Stomach (tissue), 4 donors: ENCODE data around the gene POLG2.

Experiments
- CTCF ChIP-seq, 7 experiments: fragments of 450-650 bp in 4 of 7; fragments of 200-600 bp in 3 of 7; sonication (generic) in 3 of 7; IDR thresholded peaks; one replicate each; pipeline ENCODE4 v1.5.1; 2016 to 2019; ENCODE audit warnings: antibody characterized with exemption in 7 of 7, control low read depth in 2 of 7, mild to moderate bottlenecking in 1 of 7
- EP300 ChIP-seq: sonication (generic); formaldehyde crosslinking; IDR thresholded peaks from one replicate; pipeline ENCODE4 v1.6.1; 2017; ENCODE audit warnings: antibody characterized with exemption
- POLR2AphosphoS5 ChIP-seq, 3 donors: sonication (generic); formaldehyde crosslinking; IDR thresholded peaks; one replicate each; pipeline ENCODE4 v1.6.1; 2016; ENCODE audit warnings: antibody characterized with exemption in 3 of 3

GRCh38 chr17:64442541-64442971 lies 54.3 kb downstream of the POLG2 start:
- TF ChIP-seq CTCF (IDR thresholded peaks at IDR 0.05) (no peak), POLR2AphosphoS5 (IDR thresholded peaks at IDR 0.05) (no peak), EP300 (no peak)
